GM18951 (cell line): Measurements from ENCODE around the gene POU4F1.

Experiments used
- POLR2A ChIP-seq: IDR thresholded peaks from 4 replicates; pipeline ENCODE4 v1.6.1; 2011; ENCODE audit warnings: mild to moderate bottlenecking; ENCODE audit not compliant: insufficient read length, insufficient read depth; ENCODE audit errors: extremely low read depth
- in situ Hi-C: fragments of 300-500 bp; cut with MboI; formaldehyde crosslinking; loops from one replicate; pipeline ENCODE4 v1.12.0; 2022; ENCODE audit warnings: low sequenced_read_pairs, mixed read lengths, inconsistent platforms; ENCODE audit not compliant: unreplicated experiment

POU4F1 gene

GRCh38 chr13:78593652-78594455 is 9.5 kb downstream of the POU4F1 start:
- no peak for TF ChIP-seq POLR2A
- in situ Hi-C loops = no loop called here

- in situ Hi-C loops = no loop called here
- no peak for TF ChIP-seq POLR2A
These were observed 10.2 kb downstream of the POU4F1 start for GRCh38 chr13:78593129-78593528.

GRCh38 chr13:78592584-78592983 is 10.8 kb downstream of the POU4F1 start:
- no peak for TF ChIP-seq POLR2A
- in situ Hi-C loops = no loop called here

GRCh38 chr13:78589206-78589605 is 14.1 kb downstream of the POU4F1 start:
- TF ChIP-seq POLR2A = no peak
- in situ Hi-C loops = no loop called here

GRCh38 chr13:78587395-78587794 is 16.0 kb downstream of the POU4F1 start:
- TF ChIP-seq POLR2A = no peak
- in situ Hi-C loops = no loop called here

- no peak for TF ChIP-seq POLR2A
- in situ Hi-C loops = no loop called here
These were observed 16.6 kb downstream of the POU4F1 start for GRCh38 chr13:78586706-78587105.

GRCh38 chr13:78576261-78576660 is 27.1 kb downstream of the POU4F1 start:
- TF ChIP-seq POLR2A = no peak
- in situ Hi-C loops = no loop called here

GRCh38 chr13:78572459-78572858 is 30.9 kb downstream of the POU4F1 start:
- no peak for TF ChIP-seq POLR2A

GRCh38 chr13:78569029-78569428 is 34.3 kb downstream of the POU4F1 start:
- in situ Hi-C loops = no loop called here
- no peak for TF ChIP-seq POLR2A

More at GRCh38 chr13:78572459-78572858, 30.9 kb downstream of the POU4F1 start:
- in situ Hi-C loops = no loop called here

GRCh38 chr13:78566631-78567030 is 36.7 kb downstream of the POU4F1 start:
- no peak for TF ChIP-seq POLR2A
- in situ Hi-C loops = no loop called here

- in situ Hi-C loops = no loop called here
These were observed 41.0 kb downstream of the POU4F1 start for GRCh38 chr13:78562237-78562889.

More at GRCh38 chr13:78562237-78562889, 41.0 kb downstream of the POU4F1 start:
- no peak for TF ChIP-seq POLR2A
